HG03571 (cell line): Measurements from ENCODE around the gene CCL13.

ENCODE experiments used
- ATAC-seq: cut with Tn5 transposase; IDR thresholded peaks from one replicate; pipeline ENCODE4 v1.9.1; 2021; ENCODE audit not compliant: unreplicated experiment

Gene CCL13

DNA sequence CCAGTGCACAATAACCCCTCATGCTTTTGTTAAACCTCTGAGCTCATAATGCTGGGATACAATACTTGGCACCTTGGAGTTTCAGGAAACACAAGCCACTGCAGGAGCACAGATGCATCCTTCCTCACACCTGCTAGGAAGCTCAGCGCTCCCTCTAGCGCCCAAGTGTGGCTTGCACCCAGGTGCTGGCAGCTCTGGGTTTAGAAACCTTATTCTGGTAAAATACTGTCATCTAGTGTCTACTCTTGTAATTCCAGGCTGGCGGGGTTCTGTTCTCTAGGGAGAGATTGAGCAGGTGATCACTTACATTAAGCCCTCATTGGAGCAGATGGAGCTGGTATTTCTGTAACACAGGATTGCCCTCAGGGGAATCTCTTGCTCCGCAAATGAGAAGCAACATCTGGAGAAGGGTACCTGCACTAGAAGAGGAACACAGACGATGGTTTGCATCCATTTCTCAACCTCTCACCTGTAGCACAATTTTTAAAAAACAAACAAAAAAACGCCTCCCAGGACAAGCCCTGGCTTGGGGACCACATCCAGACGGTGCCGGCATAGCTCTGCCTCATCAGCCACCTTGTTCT lies 5.3 kb downstream of the CCL13 start:
- peak; percentile 70 for ATAC-seq

DNA sequence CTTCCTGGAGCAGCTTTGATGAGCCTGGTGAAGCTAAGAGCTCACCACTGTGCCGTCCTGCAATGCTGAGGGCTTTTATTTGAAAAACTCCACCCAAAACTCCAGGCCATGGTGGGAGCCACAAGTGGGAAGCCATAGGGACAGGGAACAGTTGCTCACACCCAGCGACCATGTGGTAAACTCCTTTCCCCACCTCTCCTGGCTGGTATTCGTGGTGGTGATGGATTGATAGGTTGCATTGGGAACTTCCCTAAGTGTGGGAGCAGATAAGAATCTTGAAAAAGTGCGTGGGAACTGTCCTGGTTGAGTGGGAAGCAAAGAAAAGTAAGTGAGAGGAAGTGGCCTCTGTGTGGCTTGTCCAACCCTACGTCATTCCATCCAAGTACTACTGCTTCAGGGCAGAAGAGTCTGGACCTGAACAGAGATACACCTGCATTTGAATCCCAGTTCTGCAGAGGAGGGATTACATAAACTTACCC lies 6.9 kb downstream of the CCL13 start, which contains the start of gene CCL1:
TSS of gene CCL1 (minus strand) at position 51 of the 479 bp plus-strand sequence. CDS start 72 bp downstream, outside the sequence.
- no peak for ATAC-seq

DNA sequence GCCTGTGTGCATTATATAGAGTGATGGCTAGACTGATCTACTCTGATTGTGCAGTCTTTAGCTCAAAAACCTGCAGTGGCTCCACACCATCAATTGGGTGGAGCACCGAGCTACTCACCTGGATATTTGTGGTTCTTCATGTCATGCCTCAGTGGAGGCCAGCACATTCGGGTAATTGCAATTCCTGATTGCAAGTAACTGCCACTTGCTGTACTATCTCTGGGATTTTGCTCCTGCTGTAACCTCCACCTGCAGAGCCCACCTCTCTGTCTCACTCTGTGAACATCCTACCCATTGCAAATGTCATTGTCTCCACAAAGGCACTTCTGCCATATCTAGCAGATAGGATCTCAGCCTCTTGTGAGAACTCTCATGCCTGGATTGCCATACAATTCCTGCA lies 8.5 kb downstream of the CCL13 start:
- no peak for ATAC-seq

DNA sequence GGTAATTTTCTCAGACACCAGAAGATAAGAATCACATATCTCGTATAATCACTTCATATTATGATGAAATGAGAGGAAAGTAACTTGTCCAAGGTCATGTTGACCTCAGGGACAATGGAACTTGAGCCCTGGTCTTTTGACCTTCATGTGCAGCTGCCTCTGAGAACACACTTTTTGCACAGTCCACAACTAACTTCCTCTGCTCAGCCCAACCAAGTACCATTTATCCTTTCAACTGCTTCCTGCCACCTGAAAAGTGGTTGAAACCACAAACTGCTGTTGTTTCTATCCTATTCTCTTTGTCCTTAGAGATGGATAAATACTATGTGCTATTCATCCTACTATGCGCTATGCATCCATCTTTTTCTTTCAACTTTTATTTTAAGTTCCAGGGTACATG lies 9.1 kb downstream of the CCL13 start:
- ATAC-seq, result no peak

DNA sequence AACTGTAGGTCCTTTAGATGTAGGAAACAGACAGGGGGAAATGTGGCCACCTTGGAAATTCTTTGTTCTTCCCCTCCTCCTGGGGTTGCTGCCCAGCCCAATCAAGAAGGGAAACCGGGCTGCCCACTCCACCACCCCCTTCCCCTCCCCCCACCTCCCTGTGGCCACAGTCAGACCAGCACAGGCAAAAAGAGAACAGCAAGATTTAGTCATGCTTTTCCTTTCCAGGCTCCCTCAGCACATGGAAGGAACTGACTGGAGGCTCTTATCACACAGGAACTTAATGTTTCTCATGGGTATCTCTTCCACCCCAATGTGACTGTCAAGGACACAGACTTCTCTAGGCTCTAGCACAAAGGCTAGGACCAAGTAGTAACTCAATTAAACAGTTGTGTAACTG lies 9.7 kb downstream of the CCL13 start:
- no peak for ATAC-seq

DNA sequence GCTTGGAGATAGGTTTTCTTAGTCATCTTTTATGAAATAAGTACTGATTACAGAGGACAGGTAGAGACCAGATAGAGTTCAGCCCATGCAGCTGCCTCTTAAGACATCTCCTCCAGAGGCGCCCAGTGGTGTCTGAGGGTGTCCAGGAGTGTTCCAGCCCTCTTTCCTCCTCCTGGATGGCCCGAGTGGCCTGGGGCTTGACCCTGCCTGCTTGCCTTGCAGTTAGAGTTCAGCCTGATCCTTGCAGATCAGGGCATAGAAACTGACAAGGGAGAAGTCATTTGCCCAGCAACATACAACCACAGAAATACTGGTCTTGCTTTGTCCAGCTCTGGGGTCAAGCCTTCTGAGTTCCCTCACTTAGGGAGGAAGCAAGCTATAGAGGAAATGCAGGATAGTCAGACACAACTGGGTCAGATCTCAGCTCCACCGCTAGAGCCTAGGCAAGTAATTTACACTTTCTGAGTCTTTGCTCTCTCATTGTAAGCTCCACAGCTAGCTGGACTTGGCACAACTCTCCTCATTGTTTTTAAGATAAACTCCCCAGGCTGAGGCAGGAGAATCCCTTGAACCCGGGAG lies 10.3 kb downstream of the CCL13 start:
- no peak for ATAC-seq

DNA sequence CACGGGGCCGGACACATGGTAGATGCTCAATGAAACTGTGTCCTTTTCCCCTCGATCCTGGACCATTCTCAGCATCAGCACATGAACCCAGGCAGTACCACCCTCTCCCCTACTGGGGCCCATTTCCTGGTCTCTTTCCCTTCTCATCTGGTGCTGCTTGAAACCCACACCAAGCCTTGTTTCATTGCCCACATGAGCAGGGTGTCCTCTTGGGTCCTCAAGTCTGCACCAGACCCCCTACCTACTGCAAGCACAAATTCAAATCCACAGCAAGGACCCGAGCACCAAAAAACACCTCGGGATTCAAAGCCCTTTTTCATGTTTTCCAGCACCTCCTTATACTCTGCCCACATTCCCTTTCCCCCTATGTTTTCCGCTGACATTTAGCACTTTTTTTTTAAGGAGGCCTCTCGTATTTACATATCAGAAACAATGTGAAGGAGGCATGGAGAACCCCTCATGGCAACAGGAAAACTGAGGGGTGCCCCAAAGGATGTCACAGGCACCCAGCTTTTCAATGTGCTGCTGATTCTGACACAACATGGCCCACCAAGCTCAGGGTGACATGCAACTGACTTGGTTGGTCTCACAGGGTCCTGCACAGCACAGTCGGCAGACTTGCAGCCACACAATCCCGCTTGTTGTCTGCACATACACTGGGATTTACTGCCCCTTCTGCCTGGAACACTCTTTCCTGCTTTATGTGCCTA lies 11.4 kb downstream of the CCL13 start:
- no peak for ATAC-seq

DNA sequence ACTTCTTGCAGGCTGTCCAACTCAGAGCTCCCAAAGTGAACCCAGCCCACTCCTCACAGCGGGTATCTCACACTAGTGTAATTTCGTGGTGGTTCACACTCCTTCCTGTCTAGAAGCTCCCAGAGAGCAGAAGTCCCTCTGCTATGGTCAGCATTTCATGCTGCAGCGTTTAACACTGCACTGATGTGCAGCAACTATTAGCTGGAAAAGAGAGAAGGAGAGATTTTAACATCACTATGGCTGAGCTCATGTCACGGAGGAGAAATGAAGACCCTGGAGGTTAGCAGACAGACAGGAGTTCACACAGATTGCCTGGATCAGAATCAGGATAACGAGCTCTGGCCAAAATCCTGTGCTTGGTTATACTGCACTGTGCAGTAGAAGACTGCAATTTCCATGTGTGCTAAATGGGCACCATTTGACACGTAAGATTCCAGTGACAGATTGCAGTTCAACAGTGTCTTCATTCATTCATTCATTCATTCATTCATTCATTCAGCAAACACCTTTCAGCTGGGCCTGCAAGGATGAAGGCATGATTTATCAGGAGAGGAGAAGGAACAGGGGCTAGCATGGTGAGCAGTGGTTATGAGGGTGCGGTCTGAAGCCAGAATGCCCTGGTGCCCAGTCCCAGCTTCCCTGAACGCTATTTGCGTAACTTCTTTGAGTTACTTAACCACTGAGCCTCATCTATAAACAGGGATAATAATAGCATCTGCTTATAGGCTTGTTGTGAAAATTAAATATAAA lies 12.1 kb downstream of the CCL13 start:
- no peak for ATAC-seq

DNA sequence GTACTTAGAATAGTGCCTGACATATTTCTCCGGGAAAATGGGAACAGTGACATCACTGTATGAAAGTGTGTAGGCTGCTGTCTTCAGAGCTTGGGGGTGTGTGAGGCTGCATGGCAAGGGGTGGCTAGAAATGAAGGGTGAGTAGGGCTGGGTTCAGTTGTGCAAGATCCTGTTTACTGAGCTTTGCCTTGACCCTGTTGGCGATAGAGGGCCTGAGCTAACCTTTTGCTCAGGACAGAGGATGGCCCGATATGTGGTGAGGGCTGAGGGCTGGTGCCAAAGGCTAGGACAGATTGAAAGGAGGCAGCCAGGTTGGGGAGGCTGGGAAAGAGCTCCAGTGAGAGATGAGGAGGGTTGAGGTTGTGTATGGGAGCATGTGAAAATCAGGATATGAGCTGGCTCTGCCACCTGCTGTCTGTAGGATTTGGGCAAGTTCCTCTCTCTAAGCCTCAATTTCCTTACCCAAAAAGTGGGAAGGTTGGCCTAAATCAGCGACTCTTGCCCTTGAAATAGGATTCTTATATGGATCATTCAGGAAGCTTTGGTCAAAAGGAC lies 12.7 kb downstream of the CCL13 start:
- ATAC-seq, result no peak

DNA sequence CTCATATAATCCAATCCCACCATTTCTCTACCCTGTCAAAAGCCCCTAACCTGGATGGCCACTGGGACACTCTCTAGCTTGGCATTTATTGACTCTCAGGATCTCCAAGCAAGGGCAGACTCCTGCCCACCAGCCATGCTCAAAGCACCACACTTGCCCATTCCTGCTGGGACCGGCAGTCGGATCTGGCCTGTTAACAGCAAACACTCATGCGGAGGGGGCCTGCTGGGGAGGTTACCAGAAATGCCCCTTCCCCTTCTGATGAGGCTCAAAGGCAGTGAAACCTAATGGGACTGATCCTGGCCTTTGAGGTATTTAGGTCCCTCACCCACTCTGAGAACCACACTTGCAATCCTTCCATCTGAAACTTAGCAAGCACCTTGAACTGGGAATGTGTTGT lies 13.3 kb downstream of the CCL13 start:
- ATAC-seq, result no peak

DNA sequence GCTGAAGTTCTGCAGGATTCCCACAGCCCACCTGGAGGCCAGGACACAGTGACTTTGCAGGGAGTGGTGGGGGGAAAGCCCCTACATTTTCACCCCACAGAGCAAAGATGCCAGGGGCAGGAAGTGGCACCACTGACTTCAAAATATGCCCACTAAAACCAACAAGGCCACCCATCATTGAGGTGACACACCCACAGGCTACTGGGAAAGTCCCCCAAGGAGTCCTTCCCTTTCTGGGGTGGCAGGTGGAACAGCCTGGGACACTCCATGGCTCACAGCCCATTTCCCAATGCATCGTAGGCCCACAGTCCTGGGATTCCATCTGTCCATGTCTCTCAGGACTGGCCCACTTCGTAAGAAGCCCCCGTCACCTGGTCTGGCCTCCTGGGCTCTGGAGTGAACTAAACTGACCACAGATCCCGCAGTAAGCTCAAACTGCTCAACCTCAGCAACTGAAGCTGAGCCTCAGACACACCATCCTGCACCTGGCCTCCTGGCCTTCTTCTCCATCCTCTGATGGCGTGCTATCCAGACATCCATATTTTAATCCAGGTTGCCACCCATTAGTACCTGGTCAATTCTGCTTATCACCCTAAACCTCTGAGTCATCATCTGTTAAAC lies 14.2 kb downstream of the CCL13 start:
- no peak for ATAC-seq

DNA sequence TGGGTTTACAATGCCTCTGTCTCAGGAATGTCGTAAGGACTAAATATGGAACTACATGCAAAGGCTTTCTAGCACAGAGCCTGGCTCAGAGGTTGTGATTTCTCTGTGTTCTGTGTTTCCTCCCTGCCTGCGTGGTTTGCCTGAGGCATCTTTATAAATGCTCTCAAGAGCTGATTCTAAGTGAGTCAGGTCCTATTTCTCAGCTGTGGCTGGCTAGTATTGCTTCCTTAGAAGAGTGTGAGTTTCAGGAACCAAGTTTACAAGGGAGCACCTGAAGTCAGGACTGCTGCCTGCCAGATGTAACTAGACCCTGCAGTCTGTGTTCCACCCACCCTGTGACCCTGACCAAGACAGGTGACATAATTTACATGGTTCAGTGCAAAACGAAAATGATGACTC lies 14.7 kb downstream of the CCL13 start:
- no peak for ATAC-seq

DNA sequence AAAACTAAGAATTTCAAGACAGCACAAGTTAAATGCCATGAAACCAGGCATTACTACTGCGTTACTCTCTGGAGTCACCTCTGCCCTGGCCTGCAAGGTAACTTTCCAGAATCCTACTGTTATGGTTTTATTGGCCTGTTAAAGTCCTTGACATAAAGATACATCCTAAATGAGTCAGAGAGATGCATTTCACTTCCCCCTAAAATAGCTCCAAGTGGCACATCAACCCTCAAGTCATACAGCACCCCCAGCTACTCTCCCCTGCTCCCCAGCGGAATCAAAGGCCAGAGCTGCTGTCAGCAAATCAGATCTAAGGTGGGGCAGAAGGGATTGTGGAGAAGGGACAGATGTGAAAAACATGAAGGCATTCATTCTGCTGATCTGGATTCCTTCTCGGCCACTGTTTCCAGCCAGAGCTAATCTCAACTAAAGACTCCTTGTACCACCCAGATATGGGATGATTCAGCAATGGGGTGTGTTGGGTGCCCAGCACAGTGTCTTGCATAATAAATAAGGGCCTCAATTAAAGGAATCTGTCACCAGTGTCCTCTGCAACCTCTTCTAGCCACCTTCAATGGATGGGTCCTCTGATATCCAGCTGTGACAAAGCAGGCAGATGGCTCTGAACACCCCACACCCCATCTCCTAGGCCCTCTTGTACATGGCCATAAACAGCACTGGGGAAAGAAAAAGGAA lies 15.3 kb downstream of the CCL13 start:
- ATAC-seq, result no peak

DNA sequence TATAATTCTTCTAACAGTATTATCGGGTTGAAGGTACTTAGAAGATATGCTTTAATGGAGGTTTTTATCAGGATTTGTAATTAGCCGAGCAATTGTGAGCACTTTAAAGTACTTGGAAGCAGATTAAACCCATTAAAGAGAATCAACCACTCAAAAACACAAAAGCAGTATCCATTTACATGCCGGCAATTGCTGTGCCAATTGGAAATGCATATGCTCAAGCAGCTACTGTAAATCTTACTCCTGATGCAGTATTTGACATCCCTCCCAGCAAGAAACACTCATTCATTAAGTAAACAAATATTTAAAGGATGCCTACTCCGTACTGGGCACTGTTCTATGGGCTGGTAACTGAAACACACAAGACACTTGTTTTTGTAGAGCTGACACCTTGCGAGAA lies 18.2 kb downstream of the CCL13 start:
- ATAC-seq, result no peak

DNA sequence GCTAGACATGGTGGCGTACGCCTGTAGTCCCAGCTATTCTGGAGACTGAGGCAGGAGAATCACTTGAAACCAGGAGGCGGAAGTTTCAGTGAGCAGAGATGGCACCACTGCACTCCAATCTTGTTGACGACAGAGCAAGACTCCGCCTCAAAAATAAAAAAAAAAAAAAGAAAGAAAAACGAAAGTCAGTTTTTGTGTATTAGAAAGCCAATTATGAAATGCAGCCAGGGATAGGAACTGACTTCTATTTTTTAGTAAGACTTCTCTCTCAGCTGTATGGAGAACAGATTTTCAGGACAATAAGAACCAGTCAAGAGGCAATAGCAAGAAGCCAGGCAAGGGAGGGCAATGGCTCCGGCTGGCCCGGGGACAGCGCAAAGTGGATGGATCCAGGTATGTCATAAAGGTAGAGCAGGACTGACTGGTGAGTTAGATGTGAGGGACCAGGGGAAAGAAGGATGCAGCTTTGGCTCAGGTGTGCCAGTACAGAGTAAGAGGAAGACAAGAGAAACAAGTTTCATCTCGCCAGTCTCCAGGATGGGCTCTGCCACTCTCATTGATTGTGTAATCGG lies 19.2 kb downstream of the CCL13 start:
- no peak for ATAC-seq

DNA sequence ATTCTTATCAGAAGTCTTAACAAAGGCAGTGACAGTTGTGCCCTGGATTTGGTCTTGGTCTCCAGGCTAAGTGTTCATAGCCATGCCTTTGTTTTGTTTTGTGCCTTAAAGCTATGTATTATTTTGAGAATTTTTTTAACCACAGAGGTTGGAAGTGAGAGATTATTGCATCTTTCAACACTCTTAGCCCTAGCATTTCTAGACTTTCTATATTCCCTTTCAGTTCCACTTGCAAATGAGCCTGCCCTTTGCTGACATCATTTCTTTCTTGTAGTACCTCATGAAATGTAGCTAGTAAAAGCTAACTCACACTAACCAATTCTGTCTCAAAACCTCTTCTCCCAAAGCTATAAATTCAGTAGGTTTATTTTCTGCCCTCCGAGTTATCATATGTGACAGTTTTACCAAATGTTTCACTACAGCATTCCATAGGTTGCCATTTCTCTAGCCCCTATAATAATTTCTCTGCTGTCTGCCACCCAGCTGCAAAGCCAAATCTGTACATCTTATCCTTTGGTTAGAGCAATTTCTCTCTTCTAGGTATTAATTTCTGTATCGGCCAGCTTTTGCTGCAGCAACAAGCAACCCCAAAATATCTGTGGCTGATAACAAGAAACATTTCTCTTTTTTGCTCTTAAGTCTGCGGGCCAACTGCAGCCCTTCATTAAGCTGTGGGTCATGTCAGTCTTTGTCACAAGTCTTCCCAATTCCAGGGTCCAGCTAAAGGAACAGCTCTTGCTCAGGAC lies 21.0 kb downstream of the CCL13 start:
- no peak for ATAC-seq

DNA sequence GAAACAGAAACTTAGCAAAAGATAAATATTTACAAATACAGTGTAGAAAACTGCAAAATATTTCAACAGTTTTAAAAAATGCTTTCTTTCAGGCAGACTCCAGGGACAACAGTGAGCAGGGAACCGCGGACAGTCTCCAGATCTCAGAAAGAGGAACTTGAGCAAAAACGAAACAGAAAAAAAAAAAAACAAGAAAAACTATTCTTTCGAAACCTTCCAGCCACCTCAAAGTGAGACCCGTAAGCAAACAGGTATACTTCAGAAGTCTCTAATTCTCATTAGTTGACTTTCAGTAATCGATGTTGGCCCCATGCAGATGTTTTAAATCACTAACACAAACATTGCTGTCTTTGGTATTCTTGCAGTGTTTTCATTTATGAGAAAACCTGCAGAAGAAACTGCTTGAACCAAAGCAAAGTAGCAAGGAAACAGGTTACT lies 22.4 kb downstream of the CCL13 start:
- ATAC-seq, result peak; percentile 85

DNA sequence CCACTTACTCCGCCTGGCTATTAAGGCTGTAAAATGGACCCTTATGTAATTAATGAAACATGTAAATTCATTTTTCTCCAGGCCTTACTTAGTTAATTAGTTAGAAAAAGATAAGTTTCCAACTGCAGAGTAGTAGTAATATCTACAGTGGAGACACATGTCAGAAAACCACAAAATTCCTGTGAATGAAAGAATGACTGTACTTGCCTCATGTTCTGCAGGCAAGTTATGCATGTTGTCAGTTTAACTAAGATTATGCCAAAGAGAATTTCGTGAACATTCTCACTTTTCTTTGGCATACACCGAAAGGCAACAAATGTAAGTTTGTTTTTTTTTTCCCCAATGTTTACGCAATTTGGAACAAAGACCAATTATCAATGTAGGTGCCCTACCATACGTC lies 23.6 kb downstream of the CCL13 start:
- ATAC-seq, result no peak

DNA sequence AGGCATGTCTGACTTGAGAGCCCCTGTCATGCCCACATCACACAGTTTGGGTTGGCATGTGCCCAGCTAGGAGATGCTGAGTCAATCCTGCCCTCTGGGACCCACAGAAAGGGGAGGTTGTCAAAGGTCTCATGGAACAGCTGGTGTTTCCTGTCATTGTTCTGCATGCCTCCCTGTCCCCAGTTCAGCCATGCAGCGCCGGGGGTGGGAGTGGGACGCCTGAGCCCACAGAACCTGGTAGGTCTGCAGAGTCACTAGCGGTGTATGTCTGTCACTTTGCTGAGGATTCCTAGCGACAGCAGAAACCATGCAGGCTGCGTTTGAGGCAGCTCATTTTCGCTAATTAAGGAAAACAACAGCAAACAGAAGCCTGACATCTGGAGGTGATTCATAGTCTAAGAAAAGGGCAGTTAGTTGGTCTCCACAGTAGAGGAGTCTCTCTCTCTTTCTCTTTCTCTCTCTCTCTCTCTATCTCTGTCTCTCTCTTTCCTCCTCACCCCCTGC lies 26.4 kb downstream of the CCL13 start:
- no peak for ATAC-seq
